Measurements from ENCODE around the gene KRTAP5-9. TPM values are rescaled to one million over a fixed set of nuclear protein-coding genes. Genes with fewer than 3 reads are reported as not detected.

Gene KRTAP5-9
- total and polyA plus RNA-seq, 9 of the 15 experiments (the other 6 are each of a cell fraction or from before 2014, with no cell fraction given) = not detected

- TF ChIP-seq ATF6 (CRISPR knock-in tag; IDR thresholded peaks at IDR 0.05) (no peak), ZBTB40 (IDR thresholded peaks at IDR 0.05) (no peak), ZBTB40 (CRISPR knock-in tag; IDR thresholded peaks at IDR 0.05) (no peak)
These were observed 45.3 kb upstream of the KRTAP5-9 start (continued) for GRCh38 chr11:71502871-71503435.
